ENCODE measurements around the gene EOLA1.
"Not testable (repeated sequence)": the region's sequence is repeated elsewhere in the genome, so short reads cannot be mapped to it uniquely, and the experiment has no call there.

Gene EOLA1

GRCh38 chrX:149515954-149516602, 24.7 kb upstream of the EOLA1 start:
- no peak for DNase-seq

DNA sequence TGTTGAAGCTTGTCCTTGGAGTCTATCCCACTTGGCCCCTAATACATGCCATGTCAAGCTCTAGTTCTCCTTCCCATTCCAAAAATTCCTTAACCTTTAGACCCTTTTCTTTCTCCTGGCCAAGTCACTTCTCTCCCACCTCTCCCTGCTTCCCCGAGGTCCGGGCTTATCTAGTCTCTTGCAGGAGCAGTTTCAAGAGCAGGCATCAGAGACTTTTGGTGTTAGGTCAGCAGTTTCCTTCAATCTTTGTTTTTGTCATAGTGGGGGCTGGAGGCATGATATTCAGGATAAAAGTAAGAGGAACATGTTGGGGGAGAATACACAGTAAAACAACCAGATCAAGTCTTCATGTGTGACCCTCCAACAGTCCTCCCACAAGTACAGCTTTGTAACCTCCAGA, 24.2 kb upstream of the EOLA1 start:
- no peak for DNase-seq

DNA sequence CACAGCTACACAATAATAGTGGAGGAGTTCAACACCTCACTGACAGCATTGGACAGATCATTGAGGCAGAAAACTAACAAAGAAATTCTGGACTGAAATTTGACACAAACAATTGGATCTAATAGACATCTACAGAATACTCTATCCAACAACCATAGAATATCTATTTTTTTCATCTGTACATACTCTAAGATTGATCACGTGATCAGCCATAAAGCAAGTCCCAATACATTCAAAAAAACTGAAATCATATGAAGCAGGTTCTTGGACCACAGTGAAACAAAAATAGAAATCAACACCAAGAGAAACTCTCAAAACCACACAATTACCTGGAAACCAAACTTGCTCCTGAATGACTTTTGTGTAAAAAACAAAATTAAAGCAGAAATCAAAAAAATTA, 23.5 kb upstream of the EOLA1 start:
- no peak for DNase-seq

- DNase-seq: no peak
Observed at GRCh38 chrX:149518236-149518635, 22.6 kb upstream of the EOLA1 start.

DNA sequence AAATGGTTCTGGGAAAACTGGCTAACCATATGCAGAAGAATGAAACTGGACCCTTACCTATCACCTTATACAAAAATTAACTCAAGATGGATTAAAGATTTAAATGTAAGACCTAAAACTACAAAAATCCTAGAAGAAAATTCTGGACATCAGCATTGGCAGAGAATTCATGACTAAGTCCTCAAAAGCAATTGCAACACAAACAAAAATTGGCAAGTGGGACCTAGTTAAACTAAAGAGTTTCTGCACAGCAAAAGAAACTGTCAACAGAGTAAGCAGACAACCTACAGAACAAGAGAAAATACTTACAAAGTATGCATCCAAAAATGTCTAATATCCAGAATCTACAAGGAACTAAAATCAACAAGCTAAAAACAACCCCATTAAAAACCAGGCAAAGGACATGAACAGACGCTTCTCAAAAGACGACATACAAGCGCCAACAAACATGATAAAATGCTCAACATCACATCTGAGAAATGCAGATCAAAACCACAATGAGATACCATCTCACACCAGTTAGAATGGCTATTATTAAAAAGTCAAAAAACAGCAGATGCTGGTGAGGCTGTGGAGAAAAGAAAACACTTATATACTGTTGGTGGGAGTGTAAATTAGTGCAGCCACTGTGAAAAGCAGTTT, 20.1 kb upstream of the EOLA1 start:
- not testable (repeated sequence) for DNase-seq

- DNase-seq: no peak
Observed at GRCh38 chrX:149521438-149521837, 19.4 kb upstream of the EOLA1 start.

GRCh38 chrX:149522916-149523315, 17.9 kb upstream of the EOLA1 start:
- DNase-seq: no peak

- DNase-seq: not testable (repeated sequence)
Observed at GRCh38 chrX:149525389-149525788, 15.4 kb upstream of the EOLA1 start.

GRCh38 chrX:149525903-149526302, 14.9 kb upstream of the EOLA1 start:
- DNase-seq: not testable (repeated sequence)

DNA sequence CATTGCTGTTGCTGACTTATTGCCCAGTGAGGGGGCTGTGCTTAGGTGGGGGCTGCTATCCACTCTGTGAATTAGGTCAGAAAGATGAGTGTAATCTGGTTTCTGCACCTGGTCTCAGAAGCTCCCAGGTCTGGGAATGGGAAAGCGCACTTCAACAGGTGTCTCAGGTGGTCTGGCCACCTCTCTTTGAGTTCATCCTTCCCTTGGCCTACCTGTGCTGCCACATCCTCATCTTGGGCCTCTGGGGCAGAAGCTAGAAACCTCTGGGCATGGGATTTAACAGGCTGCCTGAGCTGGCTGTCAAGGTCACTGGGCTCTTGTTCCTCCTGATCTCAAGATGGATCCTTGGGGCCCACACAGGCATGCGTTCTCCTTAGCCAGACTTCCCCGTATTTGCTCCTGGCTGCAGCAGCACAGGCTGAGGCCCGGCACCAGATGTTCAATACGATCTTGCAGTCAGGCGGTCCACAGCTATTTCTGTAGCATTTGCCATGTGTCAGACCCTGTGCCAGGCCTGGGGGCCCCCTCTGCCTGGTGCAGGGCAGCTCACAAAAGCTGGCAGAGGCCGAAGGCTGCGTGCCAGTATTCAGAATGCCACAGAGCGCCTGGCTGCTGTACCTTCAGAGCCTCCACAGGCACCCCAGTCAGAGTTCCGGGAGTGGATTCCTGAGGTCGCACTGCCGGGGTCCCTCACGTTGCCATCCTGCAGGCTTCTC, 14.3 kb upstream of the EOLA1 start:
- DNase-seq: not testable (repeated sequence)

- no peak for DNase-seq
Observed at GRCh38 chrX:149527705-149528104, 13.1 kb upstream of the EOLA1 start.

DNA sequence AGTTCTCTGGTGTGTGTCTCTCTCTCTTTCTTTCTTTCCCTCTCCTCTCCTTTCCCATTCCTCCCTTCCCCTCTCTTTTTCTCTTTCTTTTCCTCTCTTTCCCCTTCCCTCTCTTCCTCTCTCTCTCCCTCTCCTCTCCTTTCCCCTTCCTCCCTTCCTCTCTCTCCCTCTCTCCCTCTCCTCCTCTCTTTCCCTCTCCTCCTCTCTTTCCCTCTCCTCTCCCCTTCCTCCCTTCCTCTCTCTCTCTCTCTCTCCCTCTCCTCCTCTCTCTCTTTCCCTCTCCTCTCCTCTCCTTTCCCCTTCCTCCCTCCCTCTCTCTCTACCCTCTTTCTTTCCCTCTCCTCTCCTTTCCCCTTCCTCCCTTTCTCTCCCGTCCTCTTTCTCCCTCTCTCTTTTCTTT, 12.4 kb upstream of the EOLA1 start:
- no peak for DNase-seq

DNA sequence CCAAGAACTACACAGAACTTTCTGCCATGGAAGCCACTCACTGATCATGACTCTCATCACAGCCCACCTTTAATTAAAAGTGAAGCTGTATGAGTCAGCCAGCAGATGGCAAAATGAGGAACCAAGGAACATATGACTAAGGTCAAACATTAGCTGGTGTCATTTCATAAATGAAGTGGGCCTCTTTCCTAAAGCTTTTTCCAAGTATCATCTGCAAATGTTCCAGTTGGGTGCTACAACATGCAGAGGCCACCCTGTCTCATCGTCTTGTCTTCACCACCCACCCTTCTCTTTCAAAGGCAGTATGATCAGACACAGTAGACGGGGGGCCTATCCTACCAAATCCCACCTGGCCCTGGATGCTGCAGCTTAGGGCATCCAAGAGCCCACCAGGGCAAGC, 9.2 kb upstream of the EOLA1 start:
- no peak for DNase-seq

DNA sequence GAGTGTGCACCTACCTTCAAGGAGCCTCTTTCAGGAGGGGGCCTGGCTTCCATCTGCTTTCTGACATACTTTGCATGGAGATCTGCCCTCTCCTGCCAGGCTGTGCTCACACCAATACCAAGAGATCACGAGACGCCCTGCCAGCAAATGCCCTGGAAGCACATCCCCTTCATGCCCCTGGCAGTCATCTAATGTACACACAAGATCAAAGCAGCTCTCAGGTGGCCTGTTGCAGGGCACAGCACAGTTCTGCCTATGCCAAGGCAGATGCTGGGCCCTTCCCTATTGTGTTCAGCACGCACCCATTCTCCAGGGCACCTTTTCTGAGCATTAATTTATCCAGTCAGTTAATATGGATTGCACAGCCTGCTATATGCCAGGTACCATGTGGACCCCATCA, 7.9 kb upstream of the EOLA1 start:
- DNase-seq: not testable (repeated sequence)

DNA sequence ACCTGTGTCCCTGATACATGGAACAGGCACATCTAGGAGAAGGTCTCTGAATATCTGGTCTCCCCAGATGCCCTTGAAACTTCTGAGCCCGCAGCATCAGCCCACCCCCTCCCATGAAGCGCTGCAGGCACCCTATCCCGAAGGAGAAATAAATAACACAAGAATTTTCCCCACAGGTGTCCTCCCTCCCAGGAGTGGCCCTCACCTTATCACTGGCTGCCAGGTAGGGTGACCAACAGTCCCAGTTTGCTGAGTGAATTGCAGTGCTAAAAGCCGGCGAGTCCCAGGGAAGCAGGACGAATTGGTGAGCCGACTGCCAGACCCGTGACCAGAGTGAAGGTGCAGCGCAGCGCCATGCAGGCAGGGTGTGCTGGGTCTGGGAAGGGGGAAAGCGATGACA, 6.8 kb upstream of the EOLA1 start:
- not testable (repeated sequence) for DNase-seq

DNA sequence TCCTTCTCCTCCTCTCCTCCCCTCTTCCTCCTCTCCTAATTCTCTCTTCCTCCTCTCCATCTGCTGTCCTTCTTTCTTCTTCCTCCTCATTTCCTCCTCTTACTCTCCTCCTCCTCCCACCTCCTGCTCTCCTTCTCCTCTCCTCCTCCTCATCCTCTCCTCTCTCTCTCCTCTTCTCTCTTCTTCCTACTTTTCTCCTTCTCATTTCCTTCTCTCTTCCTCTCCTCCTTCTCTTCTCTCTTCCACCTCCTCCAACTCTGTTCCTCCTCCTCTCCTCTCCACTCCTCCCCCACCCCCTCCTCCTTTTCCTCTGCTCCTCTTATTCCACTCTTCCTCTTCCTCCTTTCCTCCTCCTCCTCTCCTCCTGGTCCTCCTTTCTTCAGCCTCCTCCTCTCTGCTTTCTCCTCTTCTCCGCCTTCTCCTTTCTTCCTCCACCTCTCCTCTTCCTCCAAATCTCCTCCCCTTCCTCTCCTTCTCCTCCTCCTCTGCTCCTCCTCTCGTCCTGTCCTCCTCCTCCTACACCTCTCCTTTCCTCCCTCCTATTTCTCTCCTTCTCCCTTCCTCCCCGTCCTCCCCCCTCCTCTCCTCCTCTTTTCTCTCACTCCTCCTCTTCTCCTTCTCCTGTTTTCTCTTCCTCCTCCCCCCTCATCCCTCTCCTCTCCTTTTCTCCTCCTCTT, 5.7 kb upstream of the EOLA1 start:
- not testable (repeated sequence) for DNase-seq

DNA sequence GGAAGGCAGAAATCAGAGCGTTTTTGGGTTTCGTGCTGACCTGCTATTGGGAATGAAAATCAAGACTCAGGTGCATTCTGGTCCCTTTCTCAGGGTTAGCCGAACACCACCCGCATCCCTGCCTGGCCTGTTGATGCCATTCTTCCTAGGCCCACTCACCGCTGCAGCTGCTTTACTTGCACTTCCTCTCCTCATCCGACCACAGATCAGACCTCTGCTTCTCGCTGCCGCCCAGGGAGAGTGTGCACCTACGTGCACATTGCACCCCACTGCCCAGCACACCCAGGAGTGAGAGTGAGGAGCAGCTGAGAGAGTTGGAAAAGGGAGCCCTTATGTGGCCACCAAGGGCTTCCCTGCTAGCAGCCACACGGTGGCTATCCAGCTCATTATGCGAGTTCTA, 3.3 kb upstream of the EOLA1 start:
- DNase-seq: not testable (repeated sequence)

GRCh38 chrX:149539283-149540130, 1.3 kb upstream of the EOLA1 start:
- peak; percentile 93 for DNase-seq

DNA sequence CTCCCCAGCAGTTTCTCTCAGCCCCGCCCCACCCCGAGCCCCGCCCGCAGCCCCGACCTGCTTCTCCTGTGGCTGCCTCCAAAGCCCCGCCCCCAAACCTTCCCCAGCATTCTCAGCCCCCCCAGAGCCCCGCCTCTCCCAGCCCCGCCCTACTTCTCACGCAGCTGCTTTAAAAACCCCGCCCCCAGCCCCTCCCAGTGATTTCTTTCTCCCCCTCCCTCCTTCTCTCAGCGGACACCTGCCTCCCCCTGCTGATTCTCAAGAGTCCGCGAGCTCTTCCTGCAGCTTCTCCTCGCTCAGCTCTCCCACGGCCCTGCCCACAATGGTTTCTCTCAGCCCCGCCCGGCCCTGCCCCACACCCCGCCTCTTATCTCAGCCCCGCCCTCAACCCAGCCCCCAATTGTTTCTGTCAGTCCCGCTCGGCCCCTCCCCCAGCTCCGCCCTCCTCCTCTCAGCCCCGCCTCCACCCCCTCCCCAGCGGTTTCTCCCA, 636 bp upstream of the EOLA1 start:
- peak; percentile 91 for DNase-seq

DNA sequence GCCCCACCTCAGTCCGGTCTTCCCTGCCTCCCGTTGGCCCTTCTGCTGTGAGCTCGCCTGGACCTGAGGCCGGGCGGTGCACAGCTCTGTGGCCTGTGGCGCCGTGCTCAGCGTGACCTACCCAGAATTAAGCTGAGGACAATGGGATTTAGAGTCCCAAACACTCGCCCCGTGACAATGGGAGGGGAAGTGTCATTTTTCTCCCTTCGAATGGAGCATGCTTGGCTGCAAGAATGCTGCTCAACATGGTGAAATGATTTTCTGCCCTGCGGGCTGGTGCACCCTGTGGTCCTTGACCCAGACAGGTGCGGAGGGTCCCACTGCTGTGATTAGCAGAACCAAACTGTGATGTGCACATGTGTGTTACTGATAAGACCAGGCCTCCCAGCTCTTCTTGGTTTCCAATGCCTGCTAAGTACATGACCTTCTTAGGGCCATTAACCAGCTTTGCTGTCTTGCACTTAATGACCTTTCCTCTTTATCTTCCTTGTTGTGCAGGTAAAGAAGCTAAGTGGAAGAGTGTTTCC, 772 bp downstream of the EOLA1 start:
- no peak for DNase-seq

DNA sequence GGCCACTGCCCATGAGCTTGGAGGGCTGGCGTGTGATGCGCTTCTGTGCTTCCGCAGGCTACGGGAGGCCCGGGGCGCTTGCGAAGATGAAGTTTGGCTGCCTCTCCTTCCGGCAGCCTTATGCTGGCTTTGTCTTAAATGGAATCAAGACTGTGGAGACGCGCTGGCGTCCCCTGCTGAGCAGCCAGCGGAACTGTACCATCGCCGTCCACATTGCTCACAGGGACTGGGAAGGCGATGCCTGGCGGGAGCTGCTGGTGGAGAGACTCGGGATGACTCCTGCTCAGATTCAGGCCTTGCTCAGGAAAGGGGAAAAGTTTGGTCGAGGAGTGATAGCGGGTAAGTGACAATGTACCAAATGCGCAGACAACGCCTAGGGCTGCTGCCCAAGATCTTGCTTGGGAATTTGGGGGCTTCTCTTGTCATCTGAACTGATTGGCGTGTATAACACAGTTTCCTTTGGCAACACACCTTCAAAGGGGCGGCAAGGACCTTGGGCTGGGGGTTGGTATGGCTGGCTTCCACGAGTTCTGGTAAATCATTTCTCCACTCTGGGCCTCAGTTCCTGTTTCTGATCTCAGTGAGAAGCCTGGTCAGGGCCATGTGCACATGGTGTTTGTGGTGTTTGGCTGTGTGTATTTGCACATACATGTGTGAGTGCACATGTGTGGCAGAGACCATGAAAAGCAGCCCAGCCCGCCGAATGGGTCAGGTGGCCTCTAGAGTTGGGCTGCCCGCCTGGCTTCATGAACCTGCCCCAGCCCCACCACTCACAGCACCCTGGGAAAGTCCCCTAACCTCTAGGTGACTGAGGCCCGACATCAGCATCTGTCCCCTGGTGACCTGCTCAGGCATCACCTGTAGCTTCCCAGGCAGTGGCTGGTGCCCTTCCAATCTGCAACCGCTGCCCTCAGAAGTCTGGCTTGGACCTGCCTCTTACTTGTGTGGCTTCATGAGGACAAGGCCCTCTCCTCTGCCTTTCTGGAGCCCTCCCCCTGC, 5.0 kb downstream of the EOLA1 start:
- not testable (repeated sequence) for DNase-seq

All from NCI-H2227 treated with DMSO at 0.1 percent for 48 hours (cell line).